GM19463 (cell line): Measurements from ENCODE around the gene LPAR5.
A peak's percentile ranks its signal among the peaks of the same experiment; 100 is the strongest.

ENCODE experiments used
- ATAC-seq: cut with Tn5 transposase; IDR thresholded peaks from one replicate; pipeline ENCODE4 v1.9.1; 2021; ENCODE audit warnings: mild to moderate bottlenecking, moderate library complexity; ENCODE audit not compliant: unreplicated experiment

Gene LPAR5

DNA sequence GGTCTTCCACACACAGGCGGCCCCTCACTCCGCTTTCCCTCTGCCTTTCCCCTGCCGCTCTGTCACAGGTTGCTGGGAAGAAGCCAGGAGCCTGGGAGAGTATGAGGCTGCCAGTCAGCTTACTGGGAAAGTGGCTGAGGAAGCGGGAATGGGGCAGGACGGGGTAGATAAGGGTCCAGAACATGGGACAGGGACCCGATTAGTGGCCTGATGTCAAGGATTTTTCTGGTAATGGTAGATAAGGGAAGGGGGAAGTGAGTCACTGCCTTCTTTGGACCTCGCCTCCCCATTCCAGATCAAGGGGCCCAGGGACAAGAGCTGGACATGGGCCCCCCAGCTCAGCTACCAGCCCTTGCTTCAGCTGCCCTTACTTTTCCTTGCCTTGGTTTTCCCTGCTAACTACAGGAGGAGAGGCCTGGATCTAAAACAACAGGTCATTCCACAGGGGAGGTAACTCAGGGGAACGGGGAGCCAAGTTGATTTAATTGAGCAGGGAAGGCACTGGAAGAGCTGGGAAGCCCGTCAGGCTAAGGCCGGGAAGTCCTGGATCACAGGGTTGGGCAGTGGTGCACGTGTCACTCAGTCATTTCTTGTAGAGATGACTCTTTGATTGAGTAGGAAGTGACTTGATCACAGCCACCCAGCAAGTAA is 3.5 kb upstream of the LPAR5 start:
- no peak for ATAC-seq

DNA sequence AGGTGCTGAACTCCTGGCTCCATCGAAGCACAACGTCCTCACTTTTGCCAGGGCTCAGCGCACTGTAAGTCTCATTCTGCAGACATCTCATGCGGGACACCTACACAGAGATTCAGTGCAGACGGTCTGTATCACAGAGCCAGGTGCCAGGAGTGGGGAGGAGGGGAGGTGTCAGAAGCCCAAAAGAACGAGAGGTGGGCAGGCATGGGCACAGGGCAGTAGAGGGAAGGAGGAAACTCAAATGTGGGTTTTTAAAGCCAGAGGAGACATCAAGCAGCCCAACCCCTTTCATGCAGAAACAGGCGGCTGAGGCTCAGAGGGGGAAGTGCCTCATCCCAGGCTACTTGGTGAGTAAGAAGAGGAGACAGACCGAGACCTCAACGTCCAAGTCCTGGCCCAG is 2.5 kb upstream of the LPAR5 start:
- ATAC-seq = no peak

DNA sequence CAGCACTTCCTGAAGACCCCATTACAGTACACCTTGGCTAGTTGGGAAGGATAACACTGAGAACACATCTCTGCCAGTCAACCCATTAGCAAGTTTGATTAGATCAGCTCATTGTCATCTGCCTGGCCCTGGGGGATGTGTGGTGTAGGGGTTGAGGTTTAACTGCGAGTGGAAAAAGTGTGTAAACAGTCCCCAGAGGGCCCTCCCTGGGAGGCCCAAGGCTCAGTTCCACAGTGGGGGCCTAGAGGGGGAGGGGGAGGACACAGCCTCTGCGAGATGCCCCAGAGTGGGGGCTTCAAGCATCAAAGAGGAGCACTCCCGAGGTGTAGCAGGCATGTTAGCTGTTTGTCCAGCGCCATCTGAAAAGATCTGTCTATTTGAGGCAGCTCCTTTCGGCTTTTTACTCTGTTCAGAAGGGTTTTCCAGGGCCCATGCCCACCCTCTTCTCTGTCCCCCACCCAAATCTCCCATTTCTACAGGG is 344 bp downstream of the LPAR5 start:
- ATAC-seq = no peak

DNA sequence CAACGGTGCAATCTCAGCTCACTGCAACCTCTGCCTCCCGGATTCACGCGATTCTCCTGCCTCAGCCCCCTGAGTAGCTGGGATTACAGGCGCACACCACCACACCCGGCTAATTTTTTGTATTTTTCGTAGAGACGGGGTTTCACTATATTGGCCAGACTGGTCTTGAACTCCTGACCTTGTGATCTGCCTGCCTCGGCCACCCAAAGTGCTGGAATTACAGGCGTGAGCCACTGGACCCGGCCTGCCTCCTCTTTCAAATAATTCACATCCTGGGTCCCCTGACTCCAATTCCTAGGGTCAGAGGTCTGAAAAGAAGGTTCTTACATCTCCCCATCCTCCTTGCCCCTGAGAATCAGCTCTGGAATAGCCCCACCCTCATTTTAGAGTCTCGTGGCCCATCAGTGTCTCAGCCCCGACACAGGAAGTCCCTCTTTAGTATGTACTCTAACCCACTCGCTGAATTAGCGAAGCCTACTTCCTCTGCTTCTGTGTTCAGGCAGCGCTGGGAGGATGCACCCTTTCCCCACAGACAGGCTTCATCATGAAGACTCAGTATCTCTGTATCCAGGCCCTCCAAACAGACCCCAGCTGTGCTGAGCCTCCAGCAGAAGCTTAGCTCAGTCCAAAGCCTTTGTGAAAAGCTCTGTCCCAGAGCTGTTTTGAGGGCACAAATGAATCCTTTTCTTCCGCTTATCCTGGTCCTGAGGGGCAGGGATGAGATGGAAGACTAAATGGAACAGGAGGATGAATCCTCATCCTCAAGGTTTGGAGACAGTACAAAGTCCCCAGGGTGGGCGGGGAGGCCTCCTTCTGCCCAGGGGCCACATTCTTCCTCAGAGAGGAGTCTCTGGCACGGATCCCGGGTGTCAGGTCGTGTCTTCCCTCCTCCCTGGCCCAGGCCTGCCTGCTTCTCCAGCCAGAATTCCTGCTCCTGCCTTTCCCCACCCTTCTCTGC is 3.5 kb downstream of the LPAR5 start:
- peak; percentile 49 for ATAC-seq

DNA sequence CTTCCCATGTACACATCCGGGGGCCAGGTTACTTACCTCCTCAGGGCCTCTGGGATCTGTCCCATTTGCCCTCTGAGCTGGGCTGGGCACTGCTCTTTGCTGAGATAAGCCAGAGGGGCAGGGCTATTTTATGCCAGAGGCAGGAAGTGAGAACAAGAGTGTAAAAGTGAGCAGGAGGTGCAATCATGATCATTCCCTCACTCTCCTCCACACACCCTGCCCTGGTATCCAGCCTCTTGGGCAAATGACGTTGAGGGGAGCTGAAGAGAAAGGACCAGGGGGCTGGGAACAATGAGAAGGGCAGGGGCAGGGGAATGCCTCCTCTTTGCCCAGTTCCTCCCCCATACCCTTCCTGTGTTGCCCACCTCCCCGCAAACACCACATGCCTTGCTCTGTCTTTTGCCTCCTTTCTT is 4.2 kb downstream of the LPAR5 start:
- ATAC-seq = no peak

DNA sequence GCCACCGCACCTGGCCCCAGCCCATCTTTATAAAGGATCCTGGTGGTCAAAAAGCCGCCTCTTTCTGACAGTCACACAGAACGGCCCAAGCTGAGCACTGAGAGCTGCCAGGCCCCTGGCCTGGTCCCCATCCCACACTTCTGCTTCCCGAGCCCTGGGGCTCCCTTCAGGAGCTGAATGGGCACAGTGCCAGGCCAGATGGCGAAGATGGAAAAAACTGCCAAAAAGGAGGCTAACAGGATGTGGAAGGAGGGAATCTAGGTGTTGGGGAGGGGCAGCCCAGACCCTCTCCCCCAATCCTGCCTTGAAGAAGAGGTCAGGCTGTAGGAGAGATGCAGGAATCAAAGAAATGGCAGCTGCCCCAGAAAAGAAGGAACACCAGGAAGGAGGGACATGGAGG is 5.0 kb downstream of the LPAR5 start:
- ATAC-seq = no peak

DNA sequence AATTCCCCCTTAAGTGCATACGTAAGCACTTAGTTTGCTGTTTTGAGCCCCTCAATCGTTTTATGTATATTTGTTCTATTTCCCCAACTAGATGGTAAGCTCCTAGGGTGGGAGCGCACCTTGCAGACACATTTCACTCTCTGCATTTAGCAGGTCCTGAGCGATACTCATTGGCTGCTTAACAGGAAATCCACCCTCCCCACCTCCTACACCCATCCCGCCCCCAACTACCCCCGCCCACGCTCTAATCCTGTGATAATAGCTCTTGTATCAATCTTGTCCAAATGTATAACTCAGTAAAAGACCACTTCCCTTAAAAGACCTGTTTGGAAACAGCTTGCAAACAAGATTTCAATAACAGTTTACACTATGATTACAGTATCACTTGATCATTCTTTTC is 8.1 kb downstream of the LPAR5 start:
- ATAC-seq = no peak

DNA sequence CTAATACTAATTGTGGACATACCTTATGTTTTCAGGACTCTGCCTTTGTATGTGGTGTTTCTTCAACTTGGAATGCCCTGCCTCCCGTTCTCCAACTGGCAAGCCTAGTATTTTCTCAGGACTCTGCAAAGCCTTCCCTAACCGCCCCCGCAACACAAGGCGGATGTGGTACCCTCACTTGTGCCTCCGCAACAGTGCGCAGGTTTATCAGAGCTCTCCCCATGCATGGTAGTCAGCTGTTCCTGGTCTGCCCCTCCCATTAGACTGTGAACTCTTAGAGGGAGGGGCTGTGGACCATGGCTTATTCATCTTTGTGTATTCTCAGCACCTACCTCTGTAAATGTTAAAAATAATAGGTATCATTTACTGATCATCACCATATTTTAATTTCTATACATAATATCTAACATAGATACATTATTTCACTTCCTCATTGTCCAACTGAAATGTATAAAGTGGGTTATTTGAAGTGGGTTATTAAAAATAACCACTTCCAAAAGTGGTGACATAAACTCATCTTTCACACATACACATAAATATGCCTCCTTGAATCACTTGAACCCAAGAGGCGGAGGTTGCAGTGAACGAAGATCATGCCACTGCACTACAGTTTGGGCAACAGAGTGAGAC is 9.0 kb downstream of the LPAR5 start:
- ATAC-seq = no peak

DNA sequence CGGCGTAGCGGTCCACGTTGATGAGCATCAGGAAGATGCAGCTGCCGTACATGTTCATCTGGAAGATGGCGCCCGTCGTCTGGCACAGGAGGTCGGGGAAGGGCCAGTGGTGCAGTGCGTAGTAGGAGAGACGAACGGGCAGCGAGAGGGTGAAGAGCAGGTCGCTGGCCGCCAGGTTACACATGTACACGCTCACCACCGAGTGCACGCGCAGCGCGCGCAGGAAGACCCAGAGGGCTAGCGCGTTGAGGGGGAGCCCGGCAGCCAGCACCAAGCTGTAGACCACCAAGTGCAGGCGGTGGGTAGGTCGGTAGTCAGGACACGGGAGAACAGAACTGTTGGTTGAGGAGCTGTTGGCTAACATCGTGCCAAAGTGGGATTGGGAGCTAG is 14.9 kb downstream of the LPAR5 start:
- ATAC-seq = no peak

DNA sequence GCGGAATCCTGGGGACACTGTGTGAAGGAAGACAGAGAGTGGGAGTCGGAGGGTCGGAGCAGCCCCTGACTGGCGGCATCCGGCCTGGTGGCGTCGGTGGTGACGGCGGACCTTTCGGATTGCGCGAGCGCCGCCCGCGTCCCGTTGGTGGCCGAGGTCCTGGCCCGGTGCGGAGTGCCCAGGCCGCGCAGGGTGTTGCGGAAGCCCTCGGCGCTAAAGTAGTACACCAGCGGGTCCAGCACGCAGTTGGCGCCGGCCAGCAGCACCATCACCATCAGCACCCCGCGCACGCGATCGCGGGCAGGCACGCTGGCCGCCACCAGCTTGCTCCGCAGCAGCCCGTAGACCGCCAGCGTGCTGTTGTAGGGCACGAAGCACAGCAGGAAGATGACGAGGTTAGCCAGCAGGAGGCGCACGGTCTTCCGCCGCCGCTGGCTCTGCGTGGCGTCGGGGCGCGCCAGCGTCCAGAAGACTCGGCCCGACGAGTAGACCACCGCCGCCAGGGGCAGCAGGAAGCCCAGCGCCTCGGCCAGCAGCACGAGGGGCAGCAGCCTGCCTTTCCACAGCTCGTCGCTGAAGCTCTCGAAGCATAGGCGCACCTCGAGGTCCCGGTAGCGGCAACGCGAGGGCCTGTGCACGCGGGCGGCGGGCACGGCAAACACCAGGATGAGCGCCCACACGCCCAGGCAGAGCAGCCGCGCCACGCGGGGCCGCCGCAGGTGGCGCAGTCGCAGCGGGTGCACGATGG is 15.4 kb downstream of the LPAR5 start:
- ATAC-seq = no peak

DNA sequence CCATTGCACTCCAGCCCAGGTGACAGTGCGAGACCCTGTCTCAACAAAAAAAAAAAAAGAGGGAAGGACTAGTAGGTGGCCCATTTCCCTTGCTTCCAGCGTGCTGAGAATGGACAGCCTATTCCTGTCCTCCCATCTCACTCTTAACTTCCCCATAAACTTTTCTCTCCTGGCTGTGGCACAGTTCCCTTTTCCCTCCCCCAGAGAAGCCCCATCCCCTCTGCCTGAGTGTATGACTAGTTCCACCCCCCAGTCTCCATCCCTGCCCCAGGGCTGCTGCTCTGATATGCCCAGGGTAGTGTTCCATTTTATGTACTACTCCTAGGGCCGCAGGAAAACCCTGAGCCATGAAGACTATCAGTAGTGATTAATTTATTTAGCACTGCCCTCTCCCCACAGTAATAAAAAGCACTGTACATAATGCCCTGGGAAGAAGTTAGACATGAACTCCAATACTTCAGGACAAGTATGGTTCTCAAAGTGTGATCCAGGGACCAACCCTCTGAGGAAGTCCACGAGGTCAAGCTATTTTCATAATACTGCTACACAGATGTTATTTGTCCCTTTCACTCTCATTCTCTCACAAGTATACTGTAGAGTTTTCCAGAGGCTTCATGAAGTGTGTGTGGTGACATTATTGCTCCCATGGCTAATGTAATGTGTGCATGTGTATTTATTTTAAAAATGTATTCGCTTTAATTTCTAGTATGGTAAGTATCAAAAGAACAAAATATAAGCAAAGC is 17.1 kb downstream of the LPAR5 start:
- ATAC-seq = no peak

DNA sequence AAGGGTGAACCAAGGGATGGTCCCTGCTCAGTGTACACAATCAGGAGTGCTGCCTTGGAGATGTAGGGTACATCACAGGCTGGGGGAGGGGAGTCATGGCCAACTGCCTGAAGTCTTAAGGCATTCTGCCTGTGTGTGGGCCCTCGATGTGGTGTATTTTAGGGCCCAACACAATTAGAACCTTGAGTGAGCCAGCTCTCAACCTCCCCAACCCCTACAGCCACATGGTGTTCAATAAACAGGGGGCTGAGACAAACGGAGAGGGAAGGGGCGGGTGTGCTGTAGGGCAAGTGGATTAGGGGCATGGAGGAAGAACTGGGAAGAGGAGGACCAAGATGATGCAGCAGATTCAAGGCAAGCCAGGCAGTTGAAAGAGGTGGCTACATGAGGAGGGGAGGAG is 20.0 kb downstream of the LPAR5 start:
- ATAC-seq = no peak

DNA sequence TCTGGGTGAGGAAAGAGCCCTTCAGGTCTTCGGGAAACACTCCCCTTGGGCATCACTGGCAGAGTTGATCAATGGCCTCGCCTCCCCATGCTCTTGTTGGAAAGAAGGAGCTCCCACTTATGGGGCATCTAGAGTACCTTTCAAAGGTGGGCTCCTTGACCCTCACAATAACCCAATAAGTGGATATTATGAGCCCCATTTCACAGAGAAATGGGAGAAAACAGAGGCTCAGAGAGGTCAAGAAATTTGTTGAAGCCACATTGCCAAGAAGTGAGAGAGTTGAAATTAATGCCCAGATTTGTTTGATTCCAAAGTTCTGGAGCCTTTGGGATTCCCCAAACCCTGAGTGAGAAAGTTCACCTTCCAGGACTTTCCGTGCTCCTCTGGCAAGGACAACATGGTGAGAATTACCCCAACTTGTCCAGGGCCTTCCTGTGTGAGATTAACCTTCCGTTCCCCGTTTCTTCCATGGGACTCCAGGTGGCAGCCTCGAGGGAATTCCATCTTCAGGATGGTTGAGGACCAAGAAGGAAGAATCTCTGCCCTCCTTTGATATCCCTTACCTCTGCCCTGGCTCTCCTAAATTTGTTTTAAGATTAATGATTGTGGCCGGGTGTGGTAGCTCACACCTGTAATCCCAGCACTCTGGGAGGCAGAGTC is 21.1 kb downstream of the LPAR5 start:
- ATAC-seq = no peak

DNA sequence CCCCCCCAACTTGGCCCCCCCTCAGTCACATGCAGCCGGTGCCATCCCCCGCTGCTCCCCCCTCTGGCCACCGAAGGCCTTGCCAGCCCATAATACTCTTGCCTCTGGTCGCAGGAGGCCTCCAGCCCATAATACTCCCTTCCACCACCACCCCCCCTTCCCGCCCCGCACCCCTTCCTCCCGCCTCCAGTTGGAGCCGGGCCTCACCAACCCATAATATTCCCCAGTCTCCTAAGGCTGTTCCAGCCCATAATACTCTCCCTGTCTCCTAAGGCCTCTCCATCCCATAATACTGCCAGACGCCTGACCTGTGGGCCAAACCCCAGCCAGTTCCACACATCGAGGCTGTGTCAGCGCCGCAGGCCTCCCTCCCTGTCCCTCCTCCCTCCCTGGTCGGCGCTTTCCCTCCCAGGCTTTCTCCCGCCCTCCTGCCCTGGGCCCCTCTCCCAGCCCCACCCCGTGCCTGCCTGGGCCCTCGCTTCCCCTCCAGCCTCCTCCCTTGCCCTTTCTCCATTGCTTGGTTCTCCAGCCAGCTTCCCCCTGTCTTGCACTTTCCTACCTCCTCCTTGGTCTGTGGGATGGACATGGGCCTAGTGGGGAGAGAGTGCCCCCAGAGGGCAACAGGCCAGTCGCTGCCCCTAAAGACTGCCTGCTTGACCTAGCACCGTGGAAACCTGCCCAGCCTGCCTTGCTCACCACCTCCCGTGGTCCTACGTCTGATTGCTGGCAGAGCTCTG is 21.8 kb downstream of the LPAR5 start:
- no peak for ATAC-seq

DNA sequence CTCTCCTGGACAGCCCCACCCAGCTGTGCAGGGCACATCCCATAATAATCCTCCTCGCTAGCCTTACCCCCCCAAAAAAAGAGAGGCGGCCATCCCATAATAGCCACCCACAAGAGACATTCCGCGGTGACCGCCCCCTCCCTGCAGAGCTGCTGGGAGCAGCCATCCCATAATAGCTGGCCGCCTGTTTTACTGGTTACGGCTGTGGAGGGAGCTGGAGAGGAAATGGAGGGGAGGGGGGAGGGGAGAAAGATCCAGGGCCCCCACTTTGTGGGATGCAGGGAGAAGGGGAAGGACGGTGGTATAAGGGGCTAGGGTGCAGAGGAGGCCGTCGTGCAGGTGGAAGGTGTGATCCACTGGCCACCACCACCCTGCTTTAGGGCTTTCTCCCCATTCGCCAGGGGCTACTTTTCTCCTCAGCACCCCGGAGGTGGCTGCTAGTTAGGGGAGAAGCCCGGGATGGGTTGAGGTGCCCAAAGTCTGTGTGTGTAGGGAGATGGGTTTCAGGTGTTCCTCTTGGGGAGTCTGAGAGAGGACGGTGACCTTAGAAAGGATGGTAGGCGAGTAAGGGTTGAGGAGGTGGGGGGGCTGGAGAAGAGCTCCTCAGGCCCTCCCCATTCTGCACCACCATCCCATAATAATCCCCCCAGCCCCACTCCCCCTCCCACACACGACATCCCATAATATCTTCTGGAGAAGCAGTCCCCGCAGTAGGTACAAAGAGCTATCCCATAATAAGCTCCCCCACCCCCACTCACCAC is 22.6 kb downstream of the LPAR5 start:
- no peak for ATAC-seq

DNA sequence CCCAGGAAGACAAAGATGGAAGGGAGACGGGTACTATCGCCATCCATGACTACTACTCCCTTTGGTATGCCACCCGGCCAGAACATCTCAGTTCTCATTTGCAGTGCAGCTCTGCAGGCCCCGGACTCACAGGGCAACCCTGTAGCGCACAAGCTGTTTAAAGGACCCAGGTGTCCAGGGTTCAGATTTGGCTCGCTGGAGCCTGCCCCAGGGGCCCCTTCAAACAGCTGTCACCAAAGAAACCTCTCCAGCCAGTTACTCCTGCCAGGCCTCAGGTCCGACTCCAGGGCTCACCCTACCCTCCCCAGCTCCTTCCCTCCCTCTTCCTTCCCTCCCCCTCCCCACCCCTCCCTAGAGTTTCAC is 23.1 kb downstream of the LPAR5 start:
- ATAC-seq = no peak

DNA sequence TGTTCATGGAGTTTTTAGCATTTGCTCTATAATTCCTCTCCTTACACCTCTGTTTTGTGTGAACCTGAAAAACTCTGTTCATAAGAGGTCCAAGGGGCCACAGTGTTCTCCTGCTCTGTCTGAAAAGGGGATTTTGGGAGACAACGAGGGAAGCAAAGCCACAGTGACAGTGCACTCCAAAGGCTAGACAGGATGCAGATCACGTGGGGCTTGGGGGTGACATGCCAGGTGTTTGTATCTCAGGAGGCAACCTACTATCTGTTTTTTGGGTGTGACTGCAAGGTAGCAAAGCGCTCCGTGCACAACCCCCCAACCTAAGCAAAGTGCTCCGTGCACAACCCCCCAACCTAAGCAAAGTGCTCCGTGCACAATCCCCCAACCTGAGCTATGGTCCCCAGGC is 23.5 kb downstream of the LPAR5 start:
- ATAC-seq = no peak

DNA sequence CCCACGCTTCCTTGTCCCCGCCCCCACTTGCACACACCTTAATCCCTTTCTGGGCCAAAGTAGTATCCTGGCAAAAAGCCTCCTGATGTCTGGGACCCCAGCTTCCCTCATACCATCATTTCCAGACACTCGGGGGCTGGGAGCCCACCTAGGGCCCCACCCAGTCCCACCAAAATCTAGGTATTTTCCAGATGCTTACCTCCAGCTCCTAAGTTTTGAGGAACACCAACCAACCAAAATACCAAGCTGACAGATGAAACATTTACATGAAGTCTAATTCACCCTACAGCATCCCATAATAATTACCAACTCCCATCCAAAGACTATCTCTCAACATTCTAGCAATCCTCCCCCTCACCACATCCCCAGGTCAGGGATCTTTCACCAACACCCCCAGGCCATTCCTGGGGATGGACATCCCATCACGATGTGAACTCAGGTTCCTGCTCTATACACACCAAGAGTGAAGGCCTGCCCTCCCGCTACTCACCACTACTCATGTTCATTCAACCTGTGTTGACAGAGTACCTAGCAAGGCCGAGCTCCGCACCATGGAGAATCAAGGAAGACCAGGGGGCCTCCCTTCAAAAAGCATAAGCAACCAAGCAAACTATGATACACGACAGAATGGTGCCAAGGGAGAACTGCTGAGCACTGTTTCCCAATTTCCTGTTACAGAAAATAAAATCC is 27.0 kb downstream of the LPAR5 start:
- ATAC-seq = no peak
